GM21423 (cell line): ENCODE results near the gene FAM185A.
A peak's percentile ranks its signal among the peaks of the same experiment; 100 is the strongest.
"Not testable (repeated sequence)": the region's sequence is repeated elsewhere in the genome, so short reads cannot be mapped to it uniquely, and the experiment has no call there.

Experiments used
- ATAC-seq: cut with Tn5 transposase; IDR thresholded peaks from one replicate; pipeline ENCODE4 v1.9.1; 2021; ENCODE audit warnings: mild to moderate bottlenecking, moderate library complexity; ENCODE audit not compliant: unreplicated experiment

FAM185A gene

DNA sequence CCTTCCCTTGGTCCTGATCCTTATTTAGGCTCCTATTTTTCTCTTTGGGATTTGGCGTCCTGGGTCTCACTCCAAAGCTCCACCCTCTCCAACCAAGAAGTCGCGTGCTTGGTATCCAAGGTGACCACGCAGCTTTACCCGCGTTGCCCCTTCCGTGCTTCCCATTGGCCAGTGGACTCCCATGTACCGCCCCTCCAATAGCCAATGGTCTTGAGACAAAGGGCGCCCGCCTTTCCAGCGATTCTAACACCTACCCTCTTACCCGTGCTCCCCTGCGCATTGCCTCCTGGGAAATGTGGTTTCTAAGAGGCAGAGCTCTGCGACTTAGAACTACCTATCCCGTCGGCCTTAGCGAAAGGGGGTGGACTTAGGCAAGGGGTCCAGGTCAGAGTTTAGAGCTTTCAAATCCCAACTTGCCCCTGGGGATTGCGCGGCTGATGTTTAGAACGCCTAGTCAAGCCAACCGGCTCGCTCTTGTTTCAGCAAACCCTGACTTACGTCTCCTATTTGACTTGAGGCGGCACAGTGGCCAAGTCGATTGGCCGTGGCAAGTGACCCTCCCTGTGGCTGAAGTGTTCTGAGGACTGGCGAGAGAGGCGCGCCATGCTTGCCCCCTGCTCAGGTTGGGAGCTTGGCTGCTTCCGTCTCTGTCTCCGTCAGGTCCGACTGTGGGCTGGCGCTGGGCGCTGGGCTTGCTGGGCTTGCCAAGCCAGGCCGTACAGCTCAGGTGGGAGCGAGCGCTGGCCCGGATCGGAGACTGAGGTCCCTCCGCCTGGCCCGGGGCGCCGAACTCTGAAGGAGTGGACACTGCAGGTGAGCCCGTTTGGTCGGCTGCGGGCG is at the start of gene FAM185A:
FAM185A (plus strand) TSS at position 395 of the 840 bp plus-strand sequence; CDS start at position 604, 209 bp downstream.
- peak; percentile 98 for ATAC-seq

DNA sequence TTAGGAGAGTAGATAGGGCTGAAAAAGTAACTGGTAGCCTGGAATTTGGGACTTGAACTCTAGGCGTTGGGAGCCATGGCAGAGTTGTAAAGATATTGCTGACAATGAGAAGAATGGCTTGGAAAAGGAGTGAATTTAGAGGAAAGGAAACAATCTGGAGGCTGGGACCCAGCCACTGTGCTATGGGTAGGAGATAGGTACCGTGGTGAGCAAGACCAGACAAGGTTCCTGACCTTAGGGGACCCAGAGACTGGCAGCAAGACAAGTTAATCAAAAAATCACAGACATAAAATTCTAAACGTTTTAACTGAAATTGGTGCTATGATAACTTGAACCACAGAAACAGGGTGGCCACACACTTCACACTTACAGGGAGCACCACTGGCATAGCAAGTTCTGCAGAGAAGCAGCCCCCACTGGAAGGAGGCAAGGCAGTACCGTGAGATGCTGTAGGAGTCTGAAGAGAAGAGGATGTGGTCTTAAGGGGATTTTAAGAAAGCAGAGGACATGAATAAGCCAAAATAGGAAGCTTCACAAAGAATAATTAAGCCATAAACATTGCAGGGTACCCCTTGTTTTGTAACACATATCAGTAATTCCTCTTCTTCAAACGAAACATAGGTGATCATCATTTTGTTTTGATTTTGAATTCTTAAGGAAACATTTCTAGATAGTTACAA is 35.6 kb upstream of the FAM185A start:
- ATAC-seq, result peak; percentile 81

- ATAC-seq, result peak; percentile 74
Measured at GRCh38 chr7:102713691-102714080, 35.1 kb upstream of the FAM185A start.

- not testable (repeated sequence) for ATAC-seq
Measured at GRCh38 chr7:102714774-102715522, 33.9 kb upstream of the FAM185A start.

DNA sequence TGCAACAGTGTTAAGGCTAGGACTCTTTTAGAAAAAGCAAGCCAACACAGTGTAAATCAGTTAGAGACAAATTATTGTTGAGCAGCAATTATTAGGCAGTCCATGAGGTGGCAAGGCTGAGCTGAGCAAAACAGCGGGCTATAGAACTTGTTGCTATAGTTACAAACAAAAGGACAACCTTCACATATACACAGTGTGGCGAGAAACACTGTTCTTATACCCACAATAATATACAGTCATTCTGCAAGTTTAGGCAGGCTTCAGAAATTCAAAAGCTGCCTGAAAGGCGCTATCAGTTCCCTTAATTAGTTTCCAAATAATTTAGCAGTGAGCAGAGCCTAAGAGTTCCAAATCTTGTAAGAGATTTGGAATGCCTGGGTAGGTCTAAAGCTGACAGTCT is 33.1 kb upstream of the FAM185A start:
- ATAC-seq, result peak; percentile 39

GRCh38 chr7:102718491-102718890 is 30.3 kb upstream of the FAM185A start:
- ATAC-seq, result not testable (repeated sequence)

DNA sequence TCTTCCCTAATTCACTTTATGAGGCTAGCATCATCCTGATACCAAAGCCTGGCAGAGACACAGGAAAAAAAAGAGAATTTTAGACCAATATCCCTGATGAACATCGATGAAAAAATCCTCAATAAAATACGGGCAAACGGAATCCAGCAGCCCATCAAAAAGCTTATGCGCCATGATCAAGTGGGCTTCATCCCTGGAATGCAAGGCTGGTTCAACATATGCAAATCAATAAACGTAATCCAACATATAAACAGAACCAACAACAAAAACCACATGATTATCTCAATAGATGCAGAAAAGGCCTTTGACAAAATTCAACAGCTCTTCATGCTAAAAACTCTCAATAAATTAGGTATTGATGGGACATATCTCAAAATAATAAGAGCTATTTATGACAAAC is 22.6 kb upstream of the FAM185A start:
- not testable (repeated sequence) for ATAC-seq

DNA sequence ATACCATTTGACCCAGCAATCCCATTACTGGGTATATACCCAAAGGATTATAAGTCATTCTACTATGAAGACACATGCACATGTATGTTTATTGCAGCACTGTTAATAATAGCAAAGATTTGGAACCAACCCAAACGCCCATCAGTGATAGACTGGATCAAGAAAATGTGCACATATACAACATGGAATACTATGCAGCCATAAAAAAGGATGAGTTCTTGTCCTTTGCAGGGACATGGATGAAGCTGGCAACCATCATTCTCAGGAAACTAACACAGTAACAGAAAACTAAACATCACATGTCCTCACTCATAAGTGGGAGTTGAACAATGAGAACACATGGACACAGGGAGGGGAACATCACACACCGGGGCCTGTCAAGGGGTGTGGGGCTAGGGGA is 19.1 kb upstream of the FAM185A start:
- ATAC-seq, result not testable (repeated sequence)

- ATAC-seq, result not testable (repeated sequence)
Measured at GRCh38 chr7:102730431-102730830, 18.4 kb upstream of the FAM185A start.

DNA sequence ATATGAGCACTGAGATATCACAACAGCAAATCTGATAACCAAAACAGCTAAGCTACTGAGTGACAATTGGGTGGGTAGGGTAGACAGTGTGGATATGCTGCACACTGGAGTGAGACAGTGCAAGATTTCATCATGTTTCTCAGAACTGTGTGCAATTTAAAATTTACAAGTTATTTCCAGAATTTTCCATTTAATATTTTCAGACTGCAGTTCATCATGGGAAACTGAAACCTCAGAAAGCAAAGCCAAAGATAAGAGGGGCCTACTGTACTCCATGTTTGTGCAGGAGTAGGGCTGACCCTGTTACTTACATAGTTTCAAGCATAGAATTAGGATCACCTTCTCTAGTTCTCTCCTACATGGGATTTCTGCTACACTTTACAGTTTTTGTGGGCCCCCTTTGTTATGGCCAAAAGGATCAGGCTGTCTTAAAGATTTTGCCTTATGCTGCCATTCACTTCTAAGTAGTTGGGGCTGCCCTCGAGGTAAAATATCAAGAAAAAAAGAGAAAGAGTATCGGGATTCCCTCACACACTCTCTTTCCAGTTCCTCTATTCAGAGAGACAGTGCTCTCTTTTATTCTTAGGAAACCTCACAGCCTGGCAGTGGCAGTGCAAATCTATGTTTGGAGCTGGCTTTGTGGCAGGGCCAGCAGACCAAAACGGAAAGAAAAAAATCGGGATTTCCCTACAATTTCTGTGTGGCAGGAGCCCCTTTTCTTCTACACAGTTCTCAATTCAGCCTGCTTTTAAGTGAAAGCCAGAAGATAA is 6.6 kb upstream of the FAM185A start:
- ATAC-seq, result not testable (repeated sequence)

- ATAC-seq, result not testable (repeated sequence)
Measured at GRCh38 chr7:102743861-102744260, 4.9 kb upstream of the FAM185A start.

DNA sequence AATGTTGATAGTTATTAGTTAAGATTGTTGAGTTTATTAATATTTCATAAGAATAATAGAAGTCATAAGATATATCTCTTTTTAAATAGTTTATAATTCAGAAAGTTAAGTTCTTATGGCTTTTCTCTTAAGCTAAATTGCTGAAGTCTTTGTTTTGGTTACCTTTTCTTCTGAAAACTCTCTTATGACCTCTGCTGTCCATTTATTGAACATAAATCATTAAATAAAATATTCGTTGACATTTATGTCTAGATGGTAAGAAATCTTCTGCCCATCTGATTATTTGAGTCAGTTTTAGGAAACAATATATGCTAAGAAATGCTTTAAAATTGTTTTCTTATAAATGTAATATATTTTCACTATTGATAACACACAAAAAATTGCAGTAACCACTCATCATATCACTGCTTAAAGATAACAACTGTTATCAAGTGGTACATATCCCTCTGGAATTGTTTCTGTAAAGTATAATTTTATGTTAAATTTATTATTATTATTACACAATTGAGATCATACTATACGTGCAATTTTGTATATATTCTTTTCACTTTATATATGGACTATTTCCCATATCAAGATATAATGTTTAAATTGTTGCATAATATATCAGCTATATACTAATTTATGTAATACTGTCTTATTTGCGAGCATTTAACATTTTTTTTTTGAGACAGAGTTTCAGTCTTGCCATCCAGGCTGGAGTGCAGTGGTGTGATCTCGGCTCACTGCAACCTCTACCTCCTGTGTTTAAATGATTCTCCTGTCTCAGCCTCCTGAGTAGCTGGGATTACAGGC is 3.1 kb upstream of the FAM185A start:
- not testable (repeated sequence) for ATAC-seq

- ATAC-seq, result not testable (repeated sequence)
Measured at GRCh38 chr7:102749445-102749786, 617 bp downstream of the FAM185A start.

- not testable (repeated sequence) for ATAC-seq
Measured at GRCh38 chr7:102758227-102758626, 9.4 kb downstream of the FAM185A start.

- ATAC-seq, result not testable (repeated sequence)
Measured at GRCh38 chr7:102759934-102760333, 11.1 kb downstream of the FAM185A start.

- ATAC-seq, result not testable (repeated sequence)
Measured at GRCh38 chr7:102761234-102761633, 12.4 kb downstream of the FAM185A start.

- ATAC-seq, result not testable (repeated sequence)
Measured at GRCh38 chr7:102763295-102763905, 14.6 kb downstream of the FAM185A start.

- ATAC-seq, result not testable (repeated sequence)
Measured at GRCh38 chr7:102769657-102770192, 20.9 kb downstream of the FAM185A start.

GRCh38 chr7:102770467-102770866 is 21.7 kb downstream of the FAM185A start:
- not testable (repeated sequence) for ATAC-seq
